Activated T-cell treated with anti-CD3 and anti-CD28 coated beads, Interleukin-2, amount 50 U/mL, for 24 hours (primary cell): ENCODE measurements around the gene GATA3.

Experiments
- DNase-seq: peaks from one replicate; pipeline ENCODE4 v3.0.0-alpha.2; 2020
- H3K27ac Mint-ChIP-seq: 2 replicates; pipeline ENCODE4 v1.8.0; 2020; ENCODE audit warnings: mild to moderate bottlenecking, mixed read lengths
- H3K27me3 Mint-ChIP-seq: 2 replicates; pipeline ENCODE4 v1.8.0; 2020; ENCODE audit warnings: mixed read lengths
- H3K36me3 Mint-ChIP-seq: 2 replicates; pipeline ENCODE4 v1.8.0; 2020; ENCODE audit warnings: low read depth, mixed read lengths
- H3K4me1 Mint-ChIP-seq: 2 replicates; pipeline ENCODE4 v1.8.0; 2020; ENCODE audit warnings: low read depth, mixed read lengths
- H3K4me3 Mint-ChIP-seq: 2 replicates; pipeline ENCODE4 v1.8.0; 2020; ENCODE audit warnings: mild to moderate bottlenecking, moderate library complexity, mixed read lengths
- H3K9me3 Mint-ChIP-seq: 2 replicates; pipeline ENCODE4 v1.8.0; 2020; ENCODE audit warnings: mixed read lengths

Gene GATA3

GRCh38 chr10:8104721-8105120, 50.2 kb downstream of the GATA3 start:
- DNase-seq, result no peak
- H3K4me3 Mint-ChIP-seq, result no peak overlapping the region
- no peaks in the 10 kb centered on the region for H3K9me3 Mint-ChIP-seq
- H3K27ac Mint-ChIP-seq, result no peak overlapping the region
- no peaks in the 10 kb centered on the region for H3K36me3 Mint-ChIP-seq
- H3K4me1 Mint-ChIP-seq, result peaks cover 8% of the 10 kb centered on the region
- H3K27me3 Mint-ChIP-seq, result no peaks in the 10 kb centered on the region

- H3K4me1 Mint-ChIP-seq, result peaks cover 8% of the 10 kb centered on the region
- no peaks in the 10 kb centered on the region for H3K9me3 Mint-ChIP-seq
- no peaks in the 10 kb centered on the region for H3K27me3 Mint-ChIP-seq
- no peak overlapping the region for H3K4me3 Mint-ChIP-seq
- no peaks in the 10 kb centered on the region for H3K36me3 Mint-ChIP-seq
- H3K27ac Mint-ChIP-seq, result no peak overlapping the region
- DNase-seq, result no peak
Observed at GRCh38 chr10:8105932-8106331, 51.4 kb downstream of the GATA3 start.

GRCh38 chr10:8112230-8112905, 57.9 kb downstream of the GATA3 start:
- no peaks in the 10 kb centered on the region for H3K9me3 Mint-ChIP-seq
- H3K27ac Mint-ChIP-seq, result no peak overlapping the region
- H3K4me3 Mint-ChIP-seq, result no peak overlapping the region
- no peaks in the 10 kb centered on the region for H3K36me3 Mint-ChIP-seq
- DNase-seq, result no peak
- H3K4me1 Mint-ChIP-seq, result no peaks in the 10 kb centered on the region
- no peaks in the 10 kb centered on the region for H3K27me3 Mint-ChIP-seq

- Mint-ChIP-seq H3K27ac (no peak overlapping the region), H3K4me3 (no peak overlapping the region), H3K9me3 (no peaks in the 10 kb centered on the region), H3K27me3 (no peaks in the 10 kb centered on the region), H3K4me1 (no peaks in the 10 kb centered on the region), H3K36me3 (no peaks in the 10 kb centered on the region)
- no peak for DNase-seq
Observed at GRCh38 chr10:8112942-8113442, 58.5 kb downstream of the GATA3 start.

- no peaks in the 10 kb centered on the region for H3K9me3 Mint-ChIP-seq
- no peaks in the 10 kb centered on the region for H3K4me1 Mint-ChIP-seq
- H3K27ac Mint-ChIP-seq, result no peak overlapping the region
- no peak overlapping the region for H3K4me3 Mint-ChIP-seq
- no peaks in the 10 kb centered on the region for H3K27me3 Mint-ChIP-seq
- H3K36me3 Mint-ChIP-seq, result no peaks in the 10 kb centered on the region
- no peak for DNase-seq
Observed at GRCh38 chr10:8113616-8114015, 59.1 kb downstream of the GATA3 start.

- no peaks in the 10 kb centered on the region for H3K4me1 Mint-ChIP-seq
- H3K4me3 Mint-ChIP-seq, result no peak overlapping the region
- H3K27ac Mint-ChIP-seq, result no peak overlapping the region
- DNase-seq, result no peak
- H3K36me3 Mint-ChIP-seq, result no peaks in the 10 kb centered on the region
- H3K9me3 Mint-ChIP-seq, result no peaks in the 10 kb centered on the region
- no peaks in the 10 kb centered on the region for H3K27me3 Mint-ChIP-seq
Observed at GRCh38 chr10:8114741-8115617, 60.5 kb downstream of the GATA3 start.

- Mint-ChIP-seq H3K4me3 (no peak overlapping the region), H3K27me3 (no peaks in the 10 kb centered on the region), H3K9me3 (no peaks in the 10 kb centered on the region), H3K36me3 (no peaks in the 10 kb centered on the region), H3K27ac (no peak overlapping the region), H3K4me1 (no peaks in the 10 kb centered on the region)
- DNase-seq, result no peak
Observed at GRCh38 chr10:8115618-8115980, 61.1 kb downstream of the GATA3 start.

GRCh38 chr10:8116474-8116873, 62.0 kb downstream of the GATA3 start:
- Mint-ChIP-seq H3K27me3 (no peaks in the 10 kb centered on the region), H3K27ac (no peak overlapping the region), H3K4me3 (no peak overlapping the region), H3K4me1 (peaks cover 1% of the 10 kb centered on the region), H3K9me3 (no peaks in the 10 kb centered on the region), H3K36me3 (no peaks in the 10 kb centered on the region)
- no peak for DNase-seq

- no peak overlapping the region for H3K4me3 Mint-ChIP-seq
- H3K4me1 Mint-ChIP-seq, result peaks cover 4% of the 10 kb centered on the region
- DNase-seq, result no peak
- H3K36me3 Mint-ChIP-seq, result no peaks in the 10 kb centered on the region
- no peaks in the 10 kb centered on the region for H3K27me3 Mint-ChIP-seq
- no peak overlapping the region for H3K27ac Mint-ChIP-seq
- no peaks in the 10 kb centered on the region for H3K9me3 Mint-ChIP-seq
Observed at GRCh38 chr10:8116926-8117493, 62.5 kb downstream of the GATA3 start.

GRCh38 chr10:8121201-8121890, 66.9 kb downstream of the GATA3 start:
- no peak overlapping the region for H3K4me3 Mint-ChIP-seq
- no peaks in the 10 kb centered on the region for H3K36me3 Mint-ChIP-seq
- no peak overlapping the region for H3K27ac Mint-ChIP-seq
- no peaks in the 10 kb centered on the region for H3K9me3 Mint-ChIP-seq
- H3K4me1 Mint-ChIP-seq, result peaks cover 4% of the 10 kb centered on the region
- H3K27me3 Mint-ChIP-seq, result no peaks in the 10 kb centered on the region
- DNase-seq, result no peak

- Mint-ChIP-seq H3K27ac (no peak overlapping the region), H3K36me3 (no peaks in the 10 kb centered on the region), H3K9me3 (no peaks in the 10 kb centered on the region), H3K4me1 (peaks cover 4% of the 10 kb centered on the region), H3K27me3 (no peaks in the 10 kb centered on the region), H3K4me3 (no peak overlapping the region)
- DNase-seq, result no peak
Observed at GRCh38 chr10:8122611-8123369, 68.3 kb downstream of the GATA3 start.

- no peaks in the 10 kb centered on the region for H3K36me3 Mint-ChIP-seq
- peaks cover 4% of the 10 kb centered on the region for H3K4me1 Mint-ChIP-seq
- H3K27me3 Mint-ChIP-seq, result no peaks in the 10 kb centered on the region
- DNase-seq, result no peak
- H3K9me3 Mint-ChIP-seq, result no peaks in the 10 kb centered on the region
- H3K4me3 Mint-ChIP-seq, result no peak overlapping the region
- H3K27ac Mint-ChIP-seq, result no peak overlapping the region
Observed at GRCh38 chr10:8124436-8124835, 69.9 kb downstream of the GATA3 start.
